NCI-H1436 (cell line): ENCODE data around the gene LECT2.

Source experiments
- DNase-seq: peaks from one replicate; lab custom pipeline; 2025; lab: John Stamatoyannopoulos, UW

LECT2 gene

DNA sequence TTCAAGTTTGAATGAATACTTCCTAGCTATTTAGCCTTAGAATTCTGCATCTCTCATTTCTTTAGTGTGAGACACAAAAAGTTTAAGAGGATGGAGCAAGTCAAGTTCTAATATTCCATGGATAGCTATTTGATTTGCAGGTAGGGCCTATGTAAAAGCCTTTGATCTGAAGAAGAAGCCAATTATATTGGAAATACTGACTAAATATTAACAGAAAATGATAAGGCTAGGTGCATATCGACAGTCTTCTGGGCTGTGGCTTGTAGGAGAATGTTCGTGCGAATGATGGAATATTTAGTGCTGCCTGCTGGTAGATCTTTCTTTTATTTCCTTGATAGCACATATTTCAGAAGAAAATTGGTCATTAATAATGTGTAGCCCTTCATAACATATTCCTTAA, at the start of gene LECT2:
Gene LECT2 (minus strand): TSS at position 85 of the 400 bp plus-strand sequence. CDS start 150 bp downstream, outside the sequence.
- no peak for DNase-seq

DNA sequence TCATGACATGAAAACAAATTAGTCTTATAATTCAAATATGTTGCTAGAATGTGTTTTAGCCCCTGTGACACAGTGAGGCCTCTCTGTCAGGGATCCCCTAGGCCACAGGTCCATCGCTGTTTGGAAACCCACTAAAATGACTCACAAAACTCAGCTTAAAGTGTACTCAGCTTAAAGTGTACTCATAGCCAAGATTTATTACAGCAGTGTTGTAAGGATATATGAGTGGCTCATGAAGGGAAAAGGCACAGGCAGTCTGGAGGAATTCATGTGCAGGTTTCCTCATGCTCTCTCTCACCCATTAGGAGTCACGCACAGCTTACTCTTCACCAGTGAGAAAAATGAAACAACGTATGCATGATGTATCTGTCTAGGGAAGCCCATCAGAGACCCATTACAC, 49.7 kb upstream of the LECT2 start:
- no peak for DNase-seq

DNA sequence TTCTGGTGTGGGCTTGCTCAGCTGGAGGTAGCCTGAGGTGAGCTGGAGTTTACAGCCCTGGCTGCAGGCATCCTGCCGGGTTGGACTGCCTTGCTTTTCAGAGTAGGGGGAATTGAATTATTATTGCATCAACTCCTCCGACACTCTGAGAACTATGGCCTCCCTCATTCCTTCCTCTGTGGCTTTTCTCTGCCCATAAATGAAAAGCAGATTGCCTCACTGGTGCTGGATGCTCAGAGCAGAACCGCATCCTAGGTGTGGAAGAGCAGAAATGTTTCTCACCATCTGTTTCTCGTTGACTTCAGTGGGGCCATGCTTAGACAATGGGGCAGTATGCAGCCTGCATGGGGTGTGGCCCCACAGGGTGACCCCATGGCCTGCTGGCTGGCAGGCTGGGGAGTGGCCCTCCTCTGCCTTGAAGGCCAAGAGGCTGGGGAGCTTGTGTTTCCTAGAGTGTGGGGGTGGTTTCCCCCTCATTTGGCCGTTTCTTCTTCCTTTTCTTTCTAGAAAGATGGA, 46.7 kb upstream of the LECT2 start:
- no peak for DNase-seq

DNA sequence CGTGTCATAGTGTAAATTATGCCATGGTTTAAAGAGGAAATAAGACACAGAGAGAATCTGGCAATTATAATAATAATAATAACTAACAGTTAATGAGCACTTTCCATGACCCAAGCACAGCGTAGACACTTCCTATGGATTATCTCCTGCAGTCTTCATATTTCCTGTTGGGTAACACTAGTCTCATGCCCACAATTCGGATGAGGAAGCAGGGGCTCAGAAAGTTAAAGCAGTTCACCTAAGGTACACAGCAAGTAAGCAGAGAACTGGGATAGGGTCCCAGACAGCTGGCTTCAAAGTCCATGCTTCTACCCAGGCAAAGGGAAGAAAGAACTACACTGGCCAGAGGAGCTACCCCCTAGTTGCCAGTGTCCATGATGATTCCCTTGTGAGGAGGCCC, 46.1 kb upstream of the LECT2 start:
- DNase-seq: no peak

GRCh38 chr5:136000147-136000546, 45.4 kb upstream of the LECT2 start:
- no peak for DNase-seq

DNA sequence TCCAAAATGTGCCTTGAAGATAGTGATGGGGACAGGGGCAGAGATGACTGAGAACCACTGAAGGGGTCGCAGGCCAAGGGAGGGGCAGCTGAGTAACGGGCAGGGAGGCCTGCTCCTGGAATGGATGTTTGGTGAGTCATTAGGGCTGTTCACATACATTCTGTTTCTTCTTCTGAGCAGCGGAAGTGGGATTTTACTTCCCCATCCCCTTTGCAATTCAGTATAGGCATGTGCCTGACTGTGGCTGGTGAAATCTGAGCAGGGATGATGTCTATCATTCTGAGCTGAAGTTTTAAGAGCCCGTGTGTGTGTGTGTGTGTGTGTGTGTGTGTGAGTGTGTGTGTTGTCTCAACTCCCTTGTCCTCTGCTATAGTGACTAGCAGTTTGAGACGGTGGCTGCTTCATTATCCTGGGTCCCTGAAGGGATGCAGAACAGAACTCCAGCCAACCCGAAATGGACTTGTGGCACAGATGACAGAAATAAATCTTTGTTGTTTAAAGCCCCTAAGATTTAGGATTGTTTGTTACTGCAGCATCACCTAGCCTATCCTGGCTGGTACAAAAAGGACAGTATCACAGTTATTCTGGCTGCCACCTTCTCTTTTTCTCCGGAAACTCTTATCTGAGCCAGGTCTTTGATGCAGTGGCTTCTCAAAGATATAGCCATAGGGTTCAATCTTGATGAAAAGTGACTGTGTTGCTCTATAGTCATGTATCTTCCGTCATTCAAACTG, 44.8 kb upstream of the LECT2 start:
- DNase-seq: no peak

- no peak for DNase-seq
These were observed 44.1 kb upstream of the LECT2 start for GRCh38 chr5:135998889-135999288.

GRCh38 chr5:135997673-135998335, 43.0 kb upstream of the LECT2 start:
- DNase-seq: no peak

DNA sequence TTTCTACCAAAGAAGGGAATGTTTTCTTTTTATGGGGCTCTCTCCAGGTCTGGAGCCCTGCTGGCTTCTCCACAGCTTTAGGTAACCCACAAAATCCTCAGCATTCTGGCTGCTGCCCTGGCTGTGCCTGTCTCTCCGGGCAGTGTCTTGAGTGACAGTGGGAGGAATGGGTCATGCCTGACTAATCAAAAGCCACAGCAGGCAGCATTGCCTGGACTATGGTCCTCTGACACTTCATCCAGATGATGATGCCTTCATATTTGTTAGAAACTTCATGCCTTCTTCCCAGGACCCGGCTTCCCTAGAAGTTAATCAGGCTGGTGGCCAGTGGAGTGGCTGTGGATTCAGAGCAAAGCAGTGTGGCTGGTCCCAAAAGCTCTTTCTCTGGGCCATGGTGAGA, 41.8 kb upstream of the LECT2 start:
- DNase-seq: no peak

- DNase-seq: no peak
These were observed 41.2 kb upstream of the LECT2 start for GRCh38 chr5:135995976-135996375.

GRCh38 chr5:135993880-135994636, 39.3 kb upstream of the LECT2 start:
- DNase-seq: no peak

DNA sequence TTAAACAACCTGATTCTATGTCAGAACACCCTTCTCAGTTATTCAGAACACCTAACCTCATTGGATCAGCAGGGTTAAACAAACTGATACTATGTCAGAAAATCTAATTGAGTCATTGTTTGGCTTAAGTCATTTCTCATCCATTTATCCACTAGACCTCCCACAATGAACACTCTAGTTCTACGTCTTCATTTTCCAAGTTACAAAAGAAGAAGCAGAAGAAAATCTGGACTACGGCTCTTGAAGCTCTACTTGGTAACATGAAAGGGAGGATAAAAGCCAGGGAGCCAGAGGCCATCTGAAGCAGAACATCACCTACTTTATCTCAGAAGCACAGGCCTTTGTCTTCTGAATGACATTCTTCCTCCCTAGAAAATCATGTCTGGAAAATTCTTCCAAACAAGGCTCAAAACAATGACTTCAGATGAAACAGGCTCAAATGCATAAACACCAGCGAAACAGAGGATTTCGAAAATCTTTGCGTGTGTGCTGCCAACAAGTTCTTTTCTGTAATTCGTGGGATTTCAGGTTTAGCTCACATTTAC, 38.6 kb upstream of the LECT2 start:
- DNase-seq: no peak

DNA sequence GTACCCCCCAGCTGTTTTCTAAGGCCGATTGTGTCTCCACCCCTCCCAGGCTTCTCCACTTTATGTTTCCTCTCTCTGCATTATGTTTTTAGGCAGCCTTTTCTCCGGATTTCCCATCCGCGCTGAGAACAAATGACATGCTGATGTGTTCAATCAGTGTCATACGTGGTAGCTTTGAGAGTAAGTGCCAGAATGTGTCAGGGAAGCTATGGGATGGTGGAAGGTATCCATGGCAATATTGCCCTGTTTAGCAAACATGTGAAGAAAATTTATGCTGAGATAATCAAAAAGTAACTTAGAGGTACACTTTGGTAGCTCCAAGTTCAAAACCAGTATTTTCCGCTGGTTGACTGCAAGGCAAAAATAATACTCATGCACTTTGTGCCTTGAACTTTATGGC, 36.6 kb upstream of the LECT2 start:
- no peak for DNase-seq

- DNase-seq: no peak
These were observed 35.9 kb upstream of the LECT2 start for GRCh38 chr5:135990528-135991255.

- DNase-seq: no peak
These were observed 34.9 kb upstream of the LECT2 start for GRCh38 chr5:135989686-135990085.

GRCh38 chr5:135988546-135988945, 33.8 kb upstream of the LECT2 start:
- no peak for DNase-seq

GRCh38 chr5:135986891-135987401, 32.2 kb upstream of the LECT2 start:
- DNase-seq: no peak

DNA sequence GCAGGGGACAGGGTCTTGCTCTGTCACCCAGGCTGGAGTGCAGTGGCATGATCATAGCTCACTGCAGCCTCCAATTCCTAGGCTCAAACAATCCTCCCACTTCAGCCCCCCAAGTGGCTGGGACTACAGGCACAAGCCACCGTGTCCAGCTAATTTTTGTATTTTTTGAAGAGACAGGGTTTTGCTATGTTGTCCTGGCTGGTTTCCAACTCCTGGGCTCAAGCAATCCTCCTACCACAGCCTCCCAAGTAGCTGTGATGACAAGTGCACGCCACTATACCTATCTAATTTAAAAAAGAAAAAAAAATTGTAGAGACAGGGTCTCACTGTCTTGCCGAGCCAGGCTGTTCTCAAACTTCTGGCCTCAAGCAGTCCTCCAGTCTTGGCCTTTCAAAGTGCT, 31.6 kb upstream of the LECT2 start:
- no peak for DNase-seq

DNA sequence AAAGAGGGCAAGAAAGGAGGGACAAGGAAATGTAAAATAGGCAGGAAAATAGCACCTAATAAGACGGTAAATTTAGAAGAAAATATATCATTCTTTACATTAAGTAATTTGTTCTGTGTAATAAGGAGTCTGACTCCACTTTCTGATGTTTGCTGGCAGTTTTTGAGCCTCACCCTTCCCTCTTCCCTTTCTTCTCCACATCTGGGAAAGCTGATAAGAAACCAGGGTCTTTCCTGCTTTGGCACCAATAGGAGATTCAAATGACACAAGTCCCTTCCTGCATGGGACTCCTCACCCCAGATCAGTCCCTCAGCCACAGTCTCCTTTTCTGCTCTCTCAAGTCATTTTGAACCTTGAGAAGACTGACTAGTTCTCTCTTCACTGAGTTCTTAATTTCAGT, 31.2 kb upstream of the LECT2 start:
- no peak for DNase-seq

- no peak for DNase-seq
These were observed 25.8 kb upstream of the LECT2 start for GRCh38 chr5:135980620-135981019.

- no peak for DNase-seq
These were observed 24.7 kb upstream of the LECT2 start for GRCh38 chr5:135979510-135979909.

GRCh38 chr5:135978993-135979392, 24.2 kb upstream of the LECT2 start:
- no peak for DNase-seq
